ENCODE measurements around the gene SLC9A1.

The SLC9A1 gene

DNA sequence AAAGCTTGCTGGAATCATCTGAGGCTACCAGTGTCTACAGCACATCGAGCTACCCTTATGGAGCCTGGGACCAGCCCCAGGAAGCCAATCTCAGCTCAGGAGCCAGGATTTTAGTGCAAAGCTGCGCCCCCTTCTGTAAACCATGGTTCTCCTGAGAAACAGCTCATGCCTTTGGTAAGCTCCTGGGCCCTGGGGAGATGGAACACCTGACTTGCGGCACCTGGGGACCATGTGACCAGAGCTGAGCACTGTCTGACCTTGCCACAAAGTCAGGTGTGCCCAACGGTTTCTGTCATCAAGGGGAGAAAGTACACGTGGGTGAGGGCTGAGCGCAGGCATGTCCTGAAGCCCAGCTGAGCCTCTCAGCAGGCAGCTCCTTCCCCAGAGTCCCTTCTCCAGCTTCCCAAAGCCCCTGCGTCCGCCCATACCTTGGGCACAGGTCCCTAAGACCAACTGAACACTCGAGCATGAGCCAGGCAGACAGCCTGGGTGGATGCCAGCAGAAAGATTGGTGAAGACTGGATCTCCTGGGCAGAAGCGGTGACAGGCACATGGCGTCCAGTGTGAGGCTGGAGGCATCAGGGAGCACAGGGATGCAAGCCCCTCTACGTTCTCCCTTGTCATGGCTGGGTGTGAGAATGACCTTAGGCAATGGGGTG lies 84.4 kb downstream of the SLC9A1 start:
- TF ChIP-seq ZNF274 (IDR thresholded peaks at IDR 0.05; ENCODE audit: low read depth, low read length) = no peak
- no peak overlapping the region for H3K4me3 ChIP-seq (ENCODE audit: low read length)

DNA sequence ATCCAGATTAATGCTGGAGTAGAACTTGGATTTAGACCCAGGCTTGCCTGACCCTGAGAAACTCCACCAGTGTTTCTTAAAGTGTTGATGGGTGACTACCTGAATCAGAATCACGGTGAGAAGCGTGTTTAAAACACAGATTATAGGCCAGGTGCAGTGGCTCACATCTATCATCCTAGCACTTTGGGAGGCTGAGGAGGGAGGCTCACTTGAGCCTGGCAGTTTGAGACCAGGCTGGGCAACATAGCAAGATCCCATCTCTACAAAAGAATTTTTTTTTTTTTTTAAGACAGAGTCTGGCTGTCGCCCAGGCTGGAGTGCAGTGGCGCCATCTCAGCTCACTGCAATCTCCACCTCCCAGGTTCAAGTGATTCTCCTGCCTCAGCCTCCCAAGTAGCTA lies 86.0 kb downstream of the SLC9A1 start:
- TF ChIP-seq ZNF274 (IDR thresholded peaks at IDR 0.05; ENCODE audit: low read depth, low read length) = no peak
- no peak overlapping the region for H3K4me3 ChIP-seq (ENCODE audit: low read length)

DNA sequence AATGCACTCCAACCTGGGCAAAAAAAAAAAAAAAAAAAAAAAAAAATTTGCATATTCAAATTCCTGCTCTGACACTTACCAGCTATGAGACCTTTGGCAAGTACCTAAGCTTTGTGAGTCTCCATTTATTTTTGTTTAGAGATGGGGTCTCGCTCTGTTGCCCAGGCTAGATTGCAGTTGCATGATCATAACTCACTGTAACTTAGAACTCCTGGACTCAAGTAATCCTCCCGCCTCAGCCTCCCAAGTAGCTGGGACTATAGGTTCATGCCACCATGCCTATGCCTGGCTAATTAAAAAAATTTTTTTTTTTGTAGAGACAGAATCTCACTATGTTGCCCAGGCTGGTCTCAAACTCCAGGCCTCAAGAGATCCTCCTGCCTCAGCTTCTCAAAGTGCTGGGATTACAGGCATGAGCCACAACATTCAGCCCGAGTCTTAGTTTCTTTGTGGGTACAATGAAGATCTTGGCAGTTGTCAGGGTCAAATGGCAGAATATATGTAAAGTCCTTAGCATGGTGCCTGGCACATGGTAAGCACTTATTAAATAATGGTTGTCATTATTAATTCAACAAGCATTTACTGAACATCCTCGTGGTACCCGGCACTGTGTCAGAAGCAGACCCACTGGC lies 88.8 kb downstream of the SLC9A1 start:
- no peak overlapping the region for H3K4me3 ChIP-seq (ENCODE audit: low read length)
- no peak for TF ChIP-seq ZNF274 (IDR thresholded peaks at IDR 0.05; ENCODE audit: low read depth, low read length)

GRCh38 chr1:27060891-27061290 lies 94.0 kb downstream of the SLC9A1 start:
- H3K4me3 ChIP-seq (ENCODE audit: low read length) = no peak overlapping the region
- TF ChIP-seq ZNF274 (IDR thresholded peaks at IDR 0.05; ENCODE audit: low read depth, low read length) = no peak

- no peak overlapping the region for H3K4me3 ChIP-seq (ENCODE audit: low read length)
- no peak for TF ChIP-seq ZNF274 (IDR thresholded peaks at IDR 0.05; ENCODE audit: low read depth, low read length)
Measured at GRCh38 chr1:27058966-27059669, 95.8 kb downstream of the SLC9A1 start.

DNA sequence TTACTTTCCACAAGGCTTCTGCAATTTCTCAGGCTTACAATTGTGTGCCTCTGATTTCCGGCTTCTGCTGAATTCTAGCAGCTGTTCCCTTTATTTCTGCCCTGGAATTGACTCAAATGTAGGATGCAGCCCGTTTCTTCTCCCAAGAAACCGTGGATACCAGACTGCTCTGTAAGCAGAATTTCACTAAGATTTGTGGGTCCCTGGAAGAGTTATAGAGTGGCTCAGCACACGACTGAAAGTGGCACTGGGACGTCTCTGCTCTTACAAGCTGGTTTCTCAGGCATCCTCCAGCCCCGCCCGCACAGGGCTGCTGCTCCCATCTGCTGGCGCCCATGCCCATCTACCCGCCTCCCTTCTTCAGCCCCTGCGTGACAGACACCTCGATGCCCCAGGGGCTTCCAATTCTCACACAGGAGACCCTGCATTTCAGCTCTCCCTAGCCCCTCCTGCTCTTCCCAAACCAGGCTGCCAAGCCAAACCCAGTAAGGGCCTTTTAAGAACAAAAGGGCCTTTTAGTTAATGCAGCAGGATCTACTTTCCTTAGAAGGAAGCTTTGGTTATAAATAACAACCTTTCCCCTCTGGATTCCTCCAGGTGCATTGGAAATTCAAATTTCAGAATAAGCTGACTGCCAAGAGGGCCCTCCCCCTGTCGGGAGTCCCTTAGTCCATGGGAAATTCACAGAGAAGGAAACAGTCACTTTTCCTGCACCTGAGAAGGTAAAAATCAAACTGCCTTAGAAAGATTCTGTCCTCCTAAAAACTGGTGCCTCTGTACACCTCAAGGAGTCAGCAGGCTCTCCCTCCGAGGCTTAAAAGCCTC lies 96.9 kb downstream of the SLC9A1 start:
- TF ChIP-seq ZNF274 (IDR thresholded peaks at IDR 0.05; ENCODE audit: low read depth, low read length) = no peak
- no peak overlapping the region for H3K4me3 ChIP-seq (ENCODE audit: low read length)

- no peak for TF ChIP-seq ZNF274 (IDR thresholded peaks at IDR 0.05; ENCODE audit: low read depth, low read length)
- H3K4me3 ChIP-seq (ENCODE audit: low read length) = no peak overlapping the region
Measured at GRCh38 chr1:27057389-27057788, 97.5 kb downstream of the SLC9A1 start.

- TF ChIP-seq ZNF274 (IDR thresholded peaks at IDR 0.05; ENCODE audit: low read depth, low read length) = no peak
- H3K4me3 ChIP-seq (ENCODE audit: low read length) = no peak overlapping the region
Measured at GRCh38 chr1:27053977-27054753, 100.8 kb downstream of the SLC9A1 start.

DNA sequence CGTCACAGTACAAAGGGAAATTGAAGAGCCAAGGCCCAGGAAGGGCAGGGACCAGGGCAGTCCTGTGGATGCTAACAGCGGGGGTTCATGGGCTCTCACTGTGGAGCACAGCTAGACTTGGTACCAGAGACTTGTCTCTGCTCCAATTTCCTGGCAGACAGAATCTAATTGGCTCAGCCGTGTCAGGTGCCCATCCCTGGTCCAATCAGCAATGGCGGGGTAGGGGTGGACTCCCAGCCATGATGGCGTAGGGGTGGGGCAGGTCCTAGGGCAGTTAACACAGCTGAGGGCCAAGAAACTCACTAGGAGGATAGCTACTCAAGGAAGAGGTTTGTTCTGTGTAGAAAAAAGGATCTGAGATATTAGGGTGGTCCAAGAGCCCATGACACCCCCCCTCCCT lies 102.4 kb downstream of the SLC9A1 start:
- TF ChIP-seq ZNF274 (IDR thresholded peaks at IDR 0.05; ENCODE audit: low read depth, low read length) = no peak
- H3K4me3 ChIP-seq (ENCODE audit: low read length) = no peak overlapping the region

DNA sequence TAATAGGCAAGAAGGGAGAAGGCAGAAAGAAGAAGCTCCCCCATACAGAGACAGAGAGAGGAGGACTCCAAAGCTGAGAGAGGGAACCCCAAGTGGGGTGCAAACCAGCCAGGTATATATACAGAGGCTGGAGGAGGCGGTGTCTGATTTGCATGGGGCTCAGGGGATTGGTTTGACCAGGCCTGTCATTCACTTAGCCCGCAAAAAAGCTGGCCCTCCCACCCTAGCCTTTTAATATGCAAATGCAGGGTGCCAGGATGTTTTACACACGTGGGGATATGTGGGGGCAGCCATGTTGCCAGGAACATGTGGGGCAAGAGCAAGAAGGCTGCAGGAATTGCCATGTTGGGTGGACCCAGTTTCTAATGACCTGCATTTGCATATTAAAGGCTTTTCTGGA lies 105.3 kb downstream of the SLC9A1 start:
- no peak for TF ChIP-seq ZNF274 (IDR thresholded peaks at IDR 0.05; ENCODE audit: low read depth, low read length)
- H3K4me3 ChIP-seq (ENCODE audit: low read length) = no peak overlapping the region

DNA sequence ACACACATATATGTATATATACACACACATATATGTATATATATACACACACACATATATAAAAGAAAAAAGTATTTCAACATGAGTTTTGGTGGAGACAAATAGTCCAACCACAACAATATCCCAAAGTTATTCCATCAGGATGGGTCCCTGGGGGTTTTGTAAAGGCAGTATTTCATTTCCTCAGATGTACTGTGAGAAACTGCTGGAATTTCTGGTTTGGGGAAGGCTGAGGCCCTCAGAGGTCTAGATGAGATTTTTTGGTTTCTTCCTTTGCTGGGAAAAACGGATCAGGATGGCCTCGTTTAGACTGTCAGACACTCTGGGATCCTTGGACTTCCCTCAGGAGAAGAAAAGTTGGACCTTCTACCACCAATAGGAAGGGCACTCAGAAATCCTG lies 105.8 kb downstream of the SLC9A1 start:
- H3K4me3 ChIP-seq (ENCODE audit: low read length) = no peak overlapping the region

More for the DNA sequence above, 105.8 kb downstream of the SLC9A1 start:
- no peak for TF ChIP-seq ZNF274 (IDR thresholded peaks at IDR 0.05; ENCODE audit: low read depth, low read length)
